GM21526 (cell line): Measurements from ENCODE around the gene HCRTR2.
"Not testable (repeated sequence)": the region's sequence is repeated elsewhere in the genome, so short reads cannot be mapped to it uniquely, and the experiment has no call there.

ENCODE experiments used
- ATAC-seq: cut with Tn5 transposase; IDR thresholded peaks from one replicate; pipeline ENCODE4 v1.9.1; 2021; ENCODE audit warnings: moderate library complexity; ENCODE audit not compliant: unreplicated experiment, low FRiP score

Gene HCRTR2

DNA sequence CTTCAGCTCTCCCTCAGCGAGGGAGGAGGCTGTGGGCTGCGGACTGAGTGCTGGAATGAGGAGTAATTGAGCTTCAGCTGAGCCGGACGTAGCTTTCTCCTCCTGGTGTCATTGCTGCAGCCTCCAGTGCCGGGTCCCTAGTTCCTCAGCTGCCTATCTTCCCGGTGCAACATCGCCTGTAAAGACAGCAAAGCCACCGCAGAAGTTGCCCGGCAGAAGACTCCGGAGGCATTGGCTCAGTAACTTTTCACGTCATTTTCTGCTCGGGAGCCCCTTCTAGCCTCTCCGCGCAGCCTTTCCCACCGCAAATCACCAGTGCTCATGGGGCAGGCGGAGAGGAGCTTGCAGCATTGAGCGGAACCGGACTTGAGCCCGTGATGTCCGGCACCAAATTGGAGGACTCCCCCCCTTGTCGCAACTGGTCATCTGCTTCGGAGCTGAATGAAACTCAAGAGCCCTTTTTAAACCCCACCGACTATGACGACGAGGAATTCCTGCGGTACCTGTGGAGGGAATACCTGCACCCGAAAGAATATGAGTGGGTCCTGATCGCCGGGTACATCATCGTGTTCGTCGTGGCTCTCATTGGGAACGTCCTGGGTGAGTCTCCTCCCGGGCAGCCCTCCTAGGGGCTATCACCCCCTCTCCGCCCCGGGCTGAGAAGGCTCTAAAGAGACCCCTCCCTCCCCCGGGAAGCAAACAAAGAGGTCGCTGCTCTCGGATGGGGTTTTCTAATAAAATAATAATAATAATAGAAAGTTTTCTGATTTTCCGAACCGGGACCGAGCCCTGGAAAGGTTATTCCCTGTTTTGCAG lies at the start of gene HCRTR2:
TSS of gene HCRTR2 (plus strand) at position 305 of the 816 bp plus-strand sequence. CDS start at position 378, 73 bp downstream.
- ATAC-seq = no peak

DNA sequence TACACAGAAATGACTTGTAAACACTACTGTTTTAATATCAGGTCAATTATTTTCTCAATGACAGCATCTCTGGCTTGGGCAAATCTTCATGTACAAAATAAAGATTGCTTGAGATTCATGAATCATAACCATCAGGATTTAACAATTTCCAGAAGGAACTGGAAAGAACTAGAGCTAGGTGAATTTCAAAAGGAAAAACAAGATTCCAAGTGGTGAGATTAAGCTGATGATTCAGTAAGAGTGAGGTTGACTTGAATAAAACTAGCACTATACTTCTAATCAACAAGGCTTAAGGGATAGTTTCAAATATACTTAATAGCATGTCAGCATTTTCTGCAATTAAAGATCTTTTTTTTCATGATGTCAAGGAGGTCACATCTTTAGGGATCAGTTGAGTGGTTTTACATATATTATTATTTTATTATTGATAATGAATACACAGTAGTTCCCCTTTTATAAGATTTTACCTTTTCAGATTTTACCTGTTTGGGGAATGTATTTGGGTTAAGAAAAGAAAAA lies 43.5 kb upstream of the HCRTR2 start:
- ATAC-seq = no peak

DNA sequence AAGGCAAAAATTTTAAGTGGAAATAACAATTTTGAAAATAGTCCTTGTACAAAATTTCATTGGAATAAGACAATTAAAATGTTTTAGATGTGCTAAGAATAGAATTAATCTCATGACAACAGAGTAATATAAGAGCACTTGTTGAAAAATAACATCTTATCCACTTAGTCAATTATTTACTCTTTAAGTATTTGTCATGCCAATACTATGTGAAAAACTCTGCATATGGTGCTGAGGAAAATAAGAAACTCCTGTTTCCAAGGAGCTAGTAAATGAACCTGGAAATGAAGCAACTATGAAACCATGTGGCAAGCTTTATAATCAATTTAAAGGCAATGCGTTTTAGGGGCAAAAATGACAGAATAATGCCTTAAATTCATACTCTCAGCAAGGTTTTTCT lies 42.7 kb upstream of the HCRTR2 start:
- no peak for ATAC-seq

DNA sequence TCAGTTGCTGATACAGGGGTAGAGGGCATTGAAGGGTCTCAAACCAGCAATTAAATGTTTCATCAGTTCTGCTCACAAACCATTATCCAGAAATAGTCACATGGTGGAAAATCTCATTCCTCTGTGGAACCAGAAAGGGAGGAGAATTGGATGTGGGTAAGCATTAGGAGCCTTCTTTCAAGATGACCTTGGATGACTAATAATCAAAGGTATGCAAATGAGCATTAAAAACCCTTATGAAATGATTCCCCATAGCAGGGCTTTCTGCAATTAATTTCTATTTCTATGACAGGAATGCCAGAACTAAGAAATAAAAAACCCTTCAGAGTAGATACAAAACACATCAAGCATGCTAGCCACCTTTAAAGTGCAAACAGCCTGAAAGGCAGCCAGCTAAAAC lies 37.4 kb upstream of the HCRTR2 start:
- no peak for ATAC-seq

DNA sequence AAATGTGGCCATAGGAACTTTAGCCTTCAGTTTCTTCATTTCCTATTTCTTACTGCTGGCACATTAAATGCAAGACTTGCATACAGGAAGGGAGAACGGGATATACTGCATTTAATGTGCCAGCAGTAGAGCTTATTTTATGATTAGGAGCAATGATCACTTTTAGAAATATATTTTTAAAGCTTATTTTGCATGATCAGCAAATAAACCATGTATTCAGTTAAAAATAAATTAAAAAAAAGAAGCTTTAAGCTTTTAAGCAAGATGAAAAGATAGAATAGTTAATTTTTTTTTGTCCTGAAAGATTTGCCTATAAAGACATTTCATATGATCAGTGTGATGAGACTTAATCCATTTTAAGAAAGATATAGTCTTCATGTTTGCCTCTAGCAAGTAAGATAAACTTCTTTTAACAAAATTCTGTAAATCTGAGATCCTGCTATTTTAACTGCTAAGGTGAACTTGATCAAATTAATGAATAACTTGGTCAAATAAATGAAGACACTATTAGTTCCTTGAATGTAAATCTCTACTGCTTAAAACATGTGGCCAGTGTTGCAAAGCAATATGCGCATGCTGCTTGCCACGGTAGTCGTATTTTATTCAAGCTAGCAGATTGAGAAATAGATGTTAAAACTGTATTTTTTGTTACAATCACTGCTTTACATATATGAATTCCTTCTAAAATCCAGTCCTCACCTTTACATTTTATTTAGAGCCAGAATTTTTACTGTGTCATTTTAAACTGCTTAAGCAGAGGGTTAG lies 36.2 kb upstream of the HCRTR2 start:
- ATAC-seq = no peak

DNA sequence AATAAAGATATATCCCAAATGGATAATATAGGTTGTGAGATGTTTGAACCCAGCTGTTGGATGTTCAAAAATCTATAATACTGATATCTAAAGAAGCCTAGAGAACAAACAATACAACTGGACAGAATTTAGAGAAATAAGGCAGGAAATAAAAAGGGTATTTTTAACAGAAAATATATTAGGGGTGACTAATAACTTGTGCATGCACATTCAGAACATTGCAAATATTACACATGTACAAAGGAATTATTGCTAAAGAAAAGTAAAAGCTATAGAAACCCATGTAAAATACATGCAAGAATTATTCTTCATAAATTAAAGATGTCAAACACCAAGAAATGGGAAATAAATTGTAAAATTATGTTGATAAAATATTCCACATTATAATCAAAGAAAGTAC lies 32.7 kb upstream of the HCRTR2 start:
- ATAC-seq = no peak

DNA sequence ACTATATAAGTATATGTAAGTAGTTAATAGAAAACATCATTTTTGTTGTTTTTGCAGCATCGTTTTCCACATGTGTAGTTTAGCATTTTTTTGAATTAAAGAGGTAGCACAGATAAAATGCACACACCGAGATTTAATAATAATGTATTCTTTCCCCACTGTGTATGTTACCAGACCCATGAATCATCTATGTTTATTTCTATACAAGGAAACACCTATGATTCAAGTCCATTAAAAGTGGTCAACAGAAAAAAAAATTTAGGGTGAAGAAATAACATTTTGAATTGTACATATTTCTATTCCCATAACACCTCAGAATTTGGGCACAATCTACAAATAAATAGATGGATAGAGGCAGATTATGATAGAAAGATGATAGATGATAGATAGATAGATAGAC lies 31.7 kb upstream of the HCRTR2 start:
- no peak for ATAC-seq

DNA sequence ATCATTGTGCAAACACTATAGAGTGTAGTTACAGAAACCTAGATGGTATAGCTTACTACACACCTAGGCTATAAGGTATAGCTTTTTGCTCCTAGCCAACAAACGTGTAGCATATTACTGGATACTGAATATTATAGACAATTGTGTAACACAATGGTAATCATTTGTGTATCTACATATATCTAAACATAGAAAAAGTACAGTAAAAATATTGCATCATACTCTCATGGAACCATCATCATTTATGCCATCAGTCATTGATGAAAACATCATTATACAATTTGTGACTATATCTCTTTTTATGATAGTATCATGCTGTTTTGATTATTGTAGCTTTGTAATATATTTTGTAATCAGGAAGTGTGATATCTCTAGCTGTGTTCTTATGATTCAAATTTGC lies 21.0 kb upstream of the HCRTR2 start:
- no peak for ATAC-seq

DNA sequence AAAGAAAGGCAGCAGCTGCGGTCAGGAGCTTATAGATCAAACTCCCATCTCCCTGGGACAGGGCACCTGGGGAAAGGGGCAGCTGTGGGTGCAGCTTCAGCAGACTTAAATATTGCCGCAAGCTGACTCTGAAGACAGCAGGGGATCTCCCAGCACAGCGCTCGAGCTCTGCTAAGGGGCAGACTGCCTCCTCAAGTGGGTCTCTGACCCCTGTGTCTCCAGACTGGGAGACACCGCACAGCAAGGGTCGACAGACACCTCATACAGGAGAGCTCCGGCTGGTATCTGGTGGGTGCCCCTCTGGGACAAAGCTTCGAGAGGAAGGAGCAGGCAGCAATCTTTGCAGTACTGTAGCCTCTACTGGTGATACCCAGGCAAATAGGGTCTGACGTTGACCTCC lies 15.5 kb upstream of the HCRTR2 start:
- ATAC-seq = not testable (repeated sequence)

DNA sequence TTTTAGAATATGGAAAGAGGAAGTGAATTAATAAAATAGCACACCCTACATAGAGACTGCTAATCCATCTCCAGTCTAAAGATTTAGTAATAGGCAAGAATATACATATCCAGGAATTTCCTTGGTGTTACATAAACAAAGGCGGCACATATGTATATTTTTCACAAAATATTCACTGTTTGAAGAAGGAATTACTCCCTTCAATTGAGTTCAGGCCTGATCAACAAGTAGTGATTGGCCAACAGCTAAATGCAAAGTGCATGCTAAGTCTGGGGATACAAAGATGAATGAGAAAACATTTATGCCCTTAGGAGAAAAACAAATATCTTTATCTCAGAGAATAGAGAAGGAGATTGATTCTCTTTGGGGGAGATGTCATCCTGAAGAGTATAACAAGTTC lies 6.5 kb upstream of the HCRTR2 start:
- no peak for ATAC-seq

DNA sequence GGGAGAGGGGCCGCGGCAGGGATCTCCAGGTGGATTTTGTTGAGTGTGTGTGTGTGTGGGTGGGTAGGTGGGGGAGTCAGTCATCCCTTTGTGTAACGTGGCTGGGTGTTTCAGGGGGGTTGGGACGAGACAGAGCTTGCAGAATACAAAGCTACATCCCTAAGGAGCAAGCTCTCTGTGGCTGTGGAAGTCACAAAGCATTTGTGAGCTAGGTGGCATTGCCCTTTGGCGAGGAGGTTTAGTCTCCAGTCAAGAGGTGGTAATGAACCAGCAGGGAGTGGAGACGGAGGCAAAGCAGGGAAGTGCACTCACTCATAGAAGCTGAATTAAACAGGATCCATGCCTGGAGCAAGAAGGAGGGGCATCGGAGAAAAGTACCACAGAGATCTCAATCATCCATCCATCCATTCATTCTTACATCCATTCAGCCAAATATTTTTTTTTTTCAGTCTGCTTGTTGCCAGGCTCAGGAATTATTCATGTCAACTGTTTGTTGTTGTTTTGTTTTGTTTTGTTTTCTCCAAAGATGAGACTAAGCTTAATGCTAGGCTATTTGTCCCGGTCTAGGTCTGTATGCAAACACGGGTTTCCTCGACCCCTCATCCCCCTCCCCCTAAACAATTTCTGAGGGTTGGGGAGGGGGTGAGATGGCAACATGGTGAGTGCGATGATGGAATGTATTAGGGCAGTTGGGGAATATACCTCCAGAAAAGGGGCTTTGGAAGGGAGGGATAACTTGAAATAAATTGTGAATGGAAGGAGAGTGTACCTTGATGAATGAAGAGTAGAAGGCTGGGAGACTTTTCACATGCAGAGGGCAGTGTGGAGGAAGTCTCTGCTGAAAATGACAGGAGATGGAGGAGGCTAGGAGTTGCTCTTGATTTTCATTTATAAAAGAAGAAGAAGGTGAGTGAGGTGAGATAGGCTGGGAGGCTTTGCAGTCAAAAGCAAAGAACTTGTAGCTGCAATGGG lies 1.0 kb downstream of the HCRTR2 start:
- no peak for ATAC-seq

DNA sequence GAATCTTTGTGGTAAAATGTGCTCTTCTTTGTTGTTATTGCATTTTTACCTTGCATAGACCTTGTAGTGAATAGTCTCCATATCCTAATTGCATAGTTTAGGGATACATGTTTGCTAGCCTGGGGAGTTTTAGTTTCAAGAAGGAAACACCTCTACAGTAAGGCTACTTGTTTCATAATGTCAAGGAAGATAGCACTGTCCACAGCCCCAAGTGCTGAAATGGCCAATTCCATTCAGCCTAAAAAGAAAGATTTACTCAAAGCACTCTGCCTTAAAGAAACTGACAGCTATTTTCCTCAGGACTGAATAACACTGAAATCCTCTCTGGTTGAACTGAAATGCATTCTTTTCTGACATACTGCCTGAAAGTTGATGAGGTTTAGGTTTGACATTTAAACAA lies 2.6 kb downstream of the HCRTR2 start:
- ATAC-seq = no peak

DNA sequence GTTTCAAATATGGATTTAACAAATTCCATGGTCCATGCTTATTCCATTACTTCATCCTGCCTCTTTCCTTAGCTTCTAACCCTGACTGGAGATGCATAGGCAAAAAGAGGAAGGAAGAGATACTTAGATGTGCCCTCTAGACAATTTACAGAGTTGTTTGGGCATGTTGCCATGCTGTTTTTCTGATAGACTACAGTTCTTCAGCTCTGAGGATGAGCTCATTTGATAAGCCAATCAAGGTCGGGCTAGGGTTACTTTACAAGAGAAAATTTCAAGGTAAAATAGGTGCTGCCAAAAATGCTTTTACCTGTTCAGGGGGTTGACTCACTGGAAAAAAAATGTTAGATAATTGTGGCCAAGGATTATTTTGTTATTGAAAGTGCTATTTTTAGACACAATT lies 5.9 kb downstream of the HCRTR2 start:
- ATAC-seq = no peak

DNA sequence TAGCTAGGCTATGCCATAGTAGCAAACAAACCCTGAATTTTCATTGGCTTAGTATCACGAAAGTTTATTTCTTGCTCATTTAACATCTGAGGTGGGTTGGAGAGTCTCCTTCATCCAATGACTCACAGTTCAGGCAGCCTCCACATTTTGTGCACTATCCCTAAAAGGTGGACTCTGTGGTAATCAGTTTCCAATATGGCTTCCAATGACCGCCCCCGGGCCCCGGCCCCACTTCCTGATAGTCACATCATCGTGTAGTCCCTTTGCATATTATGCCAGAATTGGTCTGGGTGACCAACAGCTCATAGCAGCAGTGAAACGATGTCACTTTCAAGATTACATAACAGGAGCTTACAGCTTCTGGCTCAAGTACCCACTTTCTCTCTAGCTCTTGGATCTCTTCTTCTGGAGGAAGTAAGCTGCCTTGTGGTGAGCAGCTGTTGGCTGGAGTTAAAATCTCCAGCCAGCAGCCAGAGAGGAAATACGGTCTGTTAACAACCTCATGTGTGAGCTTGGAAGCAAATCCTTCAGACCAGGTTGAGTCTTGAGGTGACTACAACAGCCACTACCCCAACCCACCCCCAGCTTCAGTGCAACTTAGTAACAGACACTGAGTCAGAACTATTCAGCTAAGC lies 7.8 kb downstream of the HCRTR2 start:
- ATAC-seq = no peak

DNA sequence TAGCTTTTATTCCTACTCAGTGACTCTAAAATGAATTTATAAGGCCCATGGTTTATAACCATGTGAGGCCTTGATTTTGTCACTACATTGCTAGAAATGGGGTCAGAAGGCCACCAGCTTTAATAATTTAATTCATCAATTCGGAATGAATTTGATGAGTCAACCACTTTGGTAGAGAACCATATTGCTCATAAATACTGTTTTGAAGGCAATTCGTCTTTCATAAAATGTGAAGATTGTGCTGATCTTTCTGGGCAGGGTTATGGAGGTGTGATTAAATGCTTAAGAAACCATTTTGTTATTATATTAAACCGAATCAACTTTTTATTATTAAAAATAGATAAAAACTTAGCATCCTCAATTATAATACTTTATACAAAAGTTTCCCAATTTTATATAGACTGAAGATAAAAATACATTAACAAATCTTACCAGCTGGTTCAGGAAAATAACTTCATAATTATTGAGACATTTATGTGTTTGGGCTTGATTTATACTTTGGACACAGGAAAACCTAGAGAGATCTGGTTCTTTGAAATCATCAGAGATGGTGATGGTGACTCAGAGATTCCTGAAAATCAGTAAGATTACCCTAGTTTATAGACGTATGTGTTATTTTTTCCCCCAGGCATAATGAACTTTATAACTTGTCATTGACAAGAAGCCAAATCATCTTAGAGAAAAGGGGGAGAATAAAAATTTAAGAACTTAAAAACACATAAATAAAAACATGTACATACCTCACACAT lies 10.6 kb downstream of the HCRTR2 start:
- no peak for ATAC-seq

DNA sequence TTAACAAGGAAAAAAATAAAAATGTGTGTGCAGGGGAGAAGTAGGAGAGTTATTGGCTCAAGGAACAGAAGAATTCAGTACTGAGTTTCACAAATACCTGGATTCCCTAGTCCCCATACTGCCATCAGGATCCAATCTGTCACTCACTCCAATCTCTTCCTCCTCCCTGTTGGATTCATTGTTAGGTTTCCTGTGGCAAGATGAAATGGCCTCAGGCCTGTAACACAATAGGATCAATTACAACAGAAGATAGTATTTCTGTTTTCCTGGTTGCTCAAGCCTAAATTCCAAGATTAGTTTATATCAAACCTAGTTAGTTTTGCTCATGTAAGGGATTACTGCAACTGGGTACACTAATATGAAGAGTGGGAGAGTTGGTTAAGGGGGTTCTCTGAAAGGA lies 24.4 kb downstream of the HCRTR2 start:
- no peak for ATAC-seq

DNA sequence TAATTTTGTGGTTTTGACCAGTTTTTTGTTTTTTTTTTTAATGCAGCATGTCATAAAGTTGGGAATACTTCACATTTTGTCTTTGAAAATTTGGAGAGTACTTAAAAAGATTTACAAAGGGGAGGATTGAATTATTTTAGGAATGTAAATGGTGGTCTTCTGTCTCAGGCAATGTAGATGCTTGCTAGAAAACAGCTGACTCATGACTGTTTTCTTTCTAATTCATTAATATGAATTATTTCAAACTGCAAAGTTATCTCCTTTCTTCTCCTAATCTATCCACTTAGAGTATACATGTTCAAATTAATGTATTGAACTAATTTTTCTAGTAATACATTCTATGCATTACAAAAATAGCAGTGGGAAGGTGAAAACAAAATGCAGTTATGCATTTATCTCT lies 24.9 kb downstream of the HCRTR2 start:
- ATAC-seq = no peak

DNA sequence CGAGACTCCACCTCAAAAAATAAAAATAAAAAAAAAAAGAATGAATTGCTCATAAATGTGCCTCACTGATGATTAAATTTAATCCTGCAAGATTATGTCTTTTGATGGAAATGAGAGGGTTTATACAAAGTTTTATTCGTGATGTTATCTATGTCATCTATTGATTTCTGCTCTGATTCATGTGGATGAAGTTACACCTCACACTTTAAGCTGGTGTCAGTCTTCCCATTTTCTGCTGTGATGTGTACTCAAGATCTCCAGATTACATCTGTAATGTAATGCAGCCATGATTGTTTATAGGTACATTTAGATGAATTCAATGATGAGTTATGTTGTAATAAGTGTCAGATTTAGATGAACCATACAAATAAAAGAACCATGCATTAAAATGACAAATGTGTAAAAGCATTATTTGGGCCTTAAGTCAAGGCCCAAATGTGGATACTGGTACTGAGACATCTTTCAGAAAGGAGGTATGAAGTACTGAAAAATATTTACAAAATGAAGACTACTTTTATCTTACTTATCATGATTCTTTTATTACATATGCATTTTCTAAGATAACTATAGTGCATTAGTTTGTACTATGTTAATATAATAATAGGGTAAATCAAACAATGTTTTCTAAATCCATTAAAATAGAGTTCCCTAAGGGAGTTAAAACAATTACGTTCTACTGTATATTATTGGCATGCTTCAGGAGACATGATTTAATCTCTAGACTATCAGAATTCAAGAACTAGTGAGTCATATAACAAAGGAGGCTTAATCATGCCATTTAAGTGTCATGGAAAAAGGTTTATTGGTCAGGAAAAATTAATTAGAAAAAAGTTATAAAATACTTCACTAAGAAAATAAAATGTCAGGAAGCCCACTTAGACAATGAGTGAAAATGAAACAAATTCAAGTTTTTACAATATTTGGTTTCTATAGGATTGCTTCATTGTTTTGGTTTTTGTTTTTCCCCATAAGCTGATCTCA lies 34.5 kb downstream of the HCRTR2 start:
- no peak for ATAC-seq
